Measurements from ENCODE around the gene ARHGEF7. TPM values are rescaled to one million over a fixed set of nuclear protein-coding genes. Genes with fewer than 3 reads are reported as not detected.

ARHGEF7 gene
- total RNA-seq, 4 donors from 2014 or later: 69.9 to 163 (median 102) TPM

DNA sequence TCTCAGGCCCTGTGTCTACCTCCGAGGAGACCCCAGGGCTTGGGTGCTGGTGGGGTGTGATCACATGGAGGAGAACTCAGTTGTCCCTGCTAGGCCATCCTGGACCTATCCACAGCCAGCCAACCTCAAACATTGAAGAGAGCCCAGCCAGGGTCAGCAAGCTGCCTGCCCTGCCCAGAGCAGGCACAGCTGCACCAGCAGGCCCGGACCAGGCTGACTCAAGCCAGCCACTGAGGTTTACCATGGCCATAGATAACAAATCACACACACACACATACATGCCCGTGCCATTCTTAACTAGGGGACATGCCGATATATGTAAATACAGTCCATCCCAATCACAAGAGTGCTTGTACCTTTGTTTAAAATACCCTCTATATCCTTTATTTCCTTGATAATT lies 8.1 kb downstream of the ARHGEF7 start:
- DNase-seq (ENCODE audit: low spot score) (no peak), ATAC-seq (ENCODE audit: low FRiP score) (no peak)
- TF ChIP-seq, protein P1, sequence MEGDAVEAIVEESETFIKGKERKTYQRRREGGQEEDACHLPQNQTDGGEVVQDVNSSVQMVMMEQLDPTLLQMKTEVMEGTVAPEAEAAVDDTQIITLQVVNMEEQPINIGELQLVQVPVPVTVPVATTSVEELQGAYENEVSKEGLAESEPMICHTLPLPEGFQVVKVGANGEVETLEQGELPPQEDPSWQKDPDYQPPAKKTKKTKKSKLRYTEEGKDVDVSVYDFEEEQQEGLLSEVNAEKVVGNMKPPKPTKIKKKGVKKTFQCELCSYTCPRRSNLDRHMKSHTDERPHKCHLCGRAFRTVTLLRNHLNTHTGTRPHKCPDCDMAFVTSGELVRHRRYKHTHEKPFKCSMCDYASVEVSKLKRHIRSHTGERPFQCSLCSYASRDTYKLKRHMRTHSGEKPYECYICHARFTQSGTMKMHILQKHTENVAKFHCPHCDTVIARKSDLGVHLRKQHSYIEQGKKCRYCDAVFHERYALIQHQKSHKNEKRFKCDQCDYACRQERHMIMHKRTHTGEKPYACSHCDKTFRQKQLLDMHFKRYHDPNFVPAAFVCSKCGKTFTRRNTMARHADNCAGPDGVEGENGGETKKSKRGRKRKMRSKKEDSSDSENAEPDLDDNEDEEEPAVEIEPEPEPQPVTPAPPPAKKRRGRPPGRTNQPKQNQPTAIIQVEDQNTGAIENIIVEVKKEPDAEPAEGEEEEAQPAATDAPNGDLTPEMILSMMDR (IDR thresholded peaks at IDR 0.05): no peak

DNA sequence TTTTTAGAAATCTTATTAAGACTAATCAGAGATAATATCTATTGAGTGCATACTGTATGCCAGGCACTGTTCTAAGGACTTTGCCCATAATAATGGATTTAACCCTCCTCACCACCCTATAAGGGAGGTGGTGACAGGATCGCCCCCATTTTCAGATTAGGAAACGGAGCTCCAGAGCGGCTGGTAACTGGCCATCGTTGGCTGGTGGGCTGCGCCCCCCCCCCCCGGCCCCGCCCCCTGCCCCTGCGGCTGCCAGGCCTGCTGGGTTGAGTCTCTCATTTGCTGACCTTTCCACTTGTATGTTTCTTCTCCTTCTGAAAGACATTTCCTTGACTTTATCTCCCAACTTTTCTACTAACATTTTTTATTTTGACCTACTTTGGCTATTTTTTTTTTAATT lies 8.5 kb downstream of the ARHGEF7 start:
- no peak for ATAC-seq (ENCODE audit: low FRiP score)
- no peak for DNase-seq (ENCODE audit: low spot score)
- TF ChIP-seq, protein P1 (IDR thresholded peaks at IDR 0.05): no peak

DNA sequence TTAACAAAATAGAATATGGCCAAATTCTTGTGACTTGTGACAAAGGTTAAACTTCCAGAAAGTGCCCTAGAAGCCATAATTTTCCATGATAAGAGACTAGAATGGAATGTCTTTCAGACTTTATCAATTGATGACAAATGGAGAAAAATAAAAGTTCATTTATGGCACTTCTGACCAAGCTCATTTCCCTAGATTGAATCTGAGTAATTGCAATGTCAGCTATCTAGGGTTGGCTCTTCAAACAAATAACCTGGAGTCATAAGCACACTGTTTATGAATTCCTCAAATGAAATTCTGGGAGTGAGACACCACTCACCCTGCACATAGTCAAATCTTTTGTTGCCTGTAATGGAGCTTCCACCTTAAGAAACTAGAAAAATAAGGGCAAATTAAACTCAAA lies 11.4 kb downstream of the ARHGEF7 start:
- DNase-seq (ENCODE audit: low spot score) (no peak), ATAC-seq (ENCODE audit: low FRiP score) (no peak)
- TF ChIP-seq, protein P1 (IDR thresholded peaks at IDR 0.05): no peak

DNA sequence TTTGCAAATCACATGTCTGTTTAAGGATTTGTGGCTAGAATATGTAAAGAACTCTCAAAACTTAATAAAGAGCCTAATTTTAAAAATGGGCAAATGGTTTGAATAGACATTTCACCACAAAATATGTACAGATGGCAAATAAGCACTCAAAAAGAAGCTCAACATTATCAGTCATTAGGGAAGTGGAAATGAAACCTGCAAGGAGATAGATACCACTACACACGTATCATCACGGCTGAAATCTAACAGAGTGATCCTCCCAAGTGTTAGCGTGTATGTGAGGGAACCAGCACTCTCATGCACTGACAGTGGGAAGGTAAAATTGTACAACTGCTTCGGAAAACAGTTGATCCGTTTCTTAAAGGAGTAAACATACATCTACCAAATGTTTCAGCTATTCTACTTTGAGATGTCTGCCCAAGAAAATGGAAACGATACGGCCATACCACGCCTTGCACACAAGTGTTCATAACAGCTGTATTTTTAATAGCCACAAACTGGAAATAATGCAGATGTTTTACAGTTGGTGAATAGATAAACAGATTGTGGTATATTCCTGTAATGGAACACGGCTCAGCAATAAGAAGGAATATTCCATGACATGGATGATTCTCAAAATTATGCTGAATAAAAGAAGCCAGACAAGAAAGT lies 14.5 kb downstream of the ARHGEF7 start:
- ATAC-seq (ENCODE audit: low FRiP score) (no peak), DNase-seq (ENCODE audit: low spot score) (no peak)
- TF ChIP-seq, protein P1 (IDR thresholded peaks at IDR 0.05): no peak

DNA sequence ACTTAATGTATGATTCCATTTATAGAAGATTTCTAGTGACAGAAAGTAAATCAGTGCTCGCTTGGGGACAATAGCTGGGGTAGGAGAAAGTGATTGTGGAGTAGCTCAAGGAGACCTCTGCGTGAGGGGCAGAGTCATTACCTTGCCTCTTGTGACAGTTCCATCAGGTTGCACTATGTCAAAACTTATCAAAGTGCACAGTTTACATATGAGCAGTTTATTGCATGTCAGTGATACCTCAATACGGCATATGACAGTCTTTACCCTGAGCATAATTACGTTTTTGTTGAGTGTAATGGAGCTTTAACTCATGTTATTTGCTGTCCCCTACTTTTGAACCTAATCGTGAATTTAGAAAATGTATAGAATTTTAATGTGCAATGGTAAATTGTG lies 15.0 kb downstream of the ARHGEF7 start:
- ATAC-seq (ENCODE audit: low FRiP score): no peak
- TF ChIP-seq, protein P1 (IDR thresholded peaks at IDR 0.05): no peak
- no peak for DNase-seq (ENCODE audit: low spot score)

DNA sequence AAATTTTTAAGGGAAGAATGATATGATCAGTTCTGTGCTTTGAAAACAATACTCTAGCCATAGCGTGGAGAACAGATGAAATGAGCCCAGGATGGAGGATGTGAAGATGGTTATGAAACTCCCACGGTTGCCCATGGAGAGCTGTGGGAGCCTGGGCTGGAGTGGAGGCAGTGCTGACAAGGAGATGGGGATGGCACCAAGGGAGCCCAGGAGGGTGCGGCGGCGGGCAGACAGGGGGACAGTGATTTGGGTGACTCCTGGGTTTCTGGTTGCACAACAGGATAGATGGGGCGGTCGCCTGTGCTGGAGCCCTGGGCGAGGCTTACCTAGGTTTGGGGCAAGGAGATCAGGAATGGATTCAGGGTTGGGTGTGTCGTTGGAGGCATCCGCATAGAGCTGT lies 15.9 kb downstream of the ARHGEF7 start:
- no peak for ATAC-seq (ENCODE audit: low FRiP score)
- no peak for DNase-seq (ENCODE audit: low spot score)
- TF ChIP-seq, protein P1 (IDR thresholded peaks at IDR 0.05): no peak

DNA sequence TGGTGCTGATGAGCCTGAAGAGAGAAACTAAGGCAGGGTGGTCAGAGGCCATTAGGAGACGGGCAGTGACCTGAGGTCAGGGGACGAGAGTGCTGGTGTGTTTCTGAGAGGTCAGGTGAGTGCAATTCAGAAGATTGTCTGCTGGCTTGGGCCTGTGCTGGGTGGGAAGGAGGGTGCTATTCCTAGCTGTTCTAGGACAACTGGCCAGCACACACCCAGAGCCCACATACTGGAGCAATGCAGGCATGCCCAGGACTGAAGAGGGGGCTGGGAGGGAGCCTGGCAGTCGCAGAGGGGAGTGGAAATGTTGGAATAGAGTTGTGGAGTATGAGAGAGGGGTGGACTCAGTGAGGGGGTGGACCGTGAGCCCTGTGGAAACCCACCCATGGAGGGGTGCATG lies 16.5 kb downstream of the ARHGEF7 start:
- no peak for ATAC-seq (ENCODE audit: low FRiP score)
- TF ChIP-seq, protein P1 (IDR thresholded peaks at IDR 0.05): no peak
- no peak for DNase-seq (ENCODE audit: low spot score)
